ENCODE data around the gene NAV2.

NAV2 gene

GRCh38 chr11:19913893-19914249, 201.2 kb downstream of the NAV2 start:
- no peak overlapping the region for H3K4me2 ChIP-seq (ENCODE audit: low read length)
- no peaks in the 10 kb centered on the region for H3K9me3 ChIP-seq (replicated peaks; ENCODE audit: low read length)
- H3K9ac ChIP-seq (ENCODE audit: low read depth, low read length): no peak overlapping the region
- no peak overlapping the region for H3K4me3 ChIP-seq (ENCODE audit: low read length)
- H3K27me3 ChIP-seq (ENCODE audit: control insufficient read depth, insufficient read depth, low read length): no peaks in the 10 kb centered on the region
- H3K36me3 ChIP-seq (ENCODE audit: insufficient read depth, low read length): peaks cover 68% of the 10 kb centered on the region
- peaks cover 38% of the 10 kb centered on the region for H3K4me1 ChIP-seq (ENCODE audit: control insufficient read depth, insufficient read depth, low read length)

DNA sequence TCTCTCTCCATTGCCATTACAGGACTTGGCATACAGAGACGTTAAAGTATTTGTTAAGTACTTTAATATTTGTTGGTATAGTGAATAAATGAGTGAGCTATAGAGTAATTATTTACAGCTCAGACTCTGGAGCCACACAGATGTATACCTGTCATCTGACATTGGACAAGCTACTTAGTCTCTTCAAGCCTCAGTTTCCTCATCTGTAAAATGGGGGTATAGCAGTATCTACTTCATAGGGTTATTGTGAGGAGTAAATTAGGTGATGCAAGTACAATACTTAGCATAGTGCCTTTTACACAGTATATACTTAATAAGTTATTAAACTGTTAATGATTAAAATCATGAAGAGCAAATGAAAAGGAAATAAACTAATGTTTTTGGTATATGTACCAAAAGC, 203.2 kb downstream of the NAV2 start:
- peaks cover 55% of the 10 kb centered on the region for H3K36me3 ChIP-seq (ENCODE audit: insufficient read depth, low read length)
- no peak overlapping the region for H3K4me2 ChIP-seq (ENCODE audit: low read length)
- H3K4me3 ChIP-seq (ENCODE audit: low read length): no peak overlapping the region
- H3K27me3 ChIP-seq (ENCODE audit: control insufficient read depth, insufficient read depth, low read length): no peaks in the 10 kb centered on the region
- no peak overlapping the region for H3K9ac ChIP-seq (ENCODE audit: low read depth, low read length)
- peaks cover 57% of the 10 kb centered on the region for H3K4me1 ChIP-seq (ENCODE audit: control insufficient read depth, insufficient read depth, low read length)
- H3K9me3 ChIP-seq (replicated peaks; ENCODE audit: low read length): no peaks in the 10 kb centered on the region

DNA sequence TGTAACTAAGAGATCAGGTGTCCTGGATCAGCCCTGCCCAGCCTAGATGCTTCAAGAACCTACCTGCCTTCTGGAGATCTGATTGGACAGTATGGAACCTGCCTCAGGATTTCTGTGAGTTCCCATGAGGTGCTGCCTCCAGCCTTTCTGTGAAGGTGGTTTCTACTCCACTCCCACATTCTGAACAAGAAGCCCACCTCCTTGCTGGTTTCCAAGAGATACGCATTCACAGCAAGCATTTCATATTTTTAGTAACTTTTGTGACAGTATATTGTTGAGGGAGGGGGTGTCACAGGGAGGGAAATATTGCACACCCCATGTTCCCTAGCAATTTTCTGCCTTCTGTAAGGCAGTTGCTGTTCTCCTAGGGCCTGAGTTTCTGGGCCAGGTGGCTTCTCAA, 204.4 kb downstream of the NAV2 start:
- Histone ChIP-seq H3K4me2 (ENCODE audit: low read length) (no peak overlapping the region), H3K9me3 (replicated peaks; ENCODE audit: low read length) (no peaks in the 10 kb centered on the region), H3K9ac (ENCODE audit: low read depth, low read length) (no peak overlapping the region), H3K4me3 (ENCODE audit: low read length) (no peak overlapping the region), H3K27me3 (ENCODE audit: control insufficient read depth, insufficient read depth, low read length) (no peaks in the 10 kb centered on the region), H3K36me3 (ENCODE audit: insufficient read depth, low read length) (peaks cover 52% of the 10 kb centered on the region), H3K4me1 (ENCODE audit: control insufficient read depth, insufficient read depth, low read length) (peaks cover 65% of the 10 kb centered on the region)

DNA sequence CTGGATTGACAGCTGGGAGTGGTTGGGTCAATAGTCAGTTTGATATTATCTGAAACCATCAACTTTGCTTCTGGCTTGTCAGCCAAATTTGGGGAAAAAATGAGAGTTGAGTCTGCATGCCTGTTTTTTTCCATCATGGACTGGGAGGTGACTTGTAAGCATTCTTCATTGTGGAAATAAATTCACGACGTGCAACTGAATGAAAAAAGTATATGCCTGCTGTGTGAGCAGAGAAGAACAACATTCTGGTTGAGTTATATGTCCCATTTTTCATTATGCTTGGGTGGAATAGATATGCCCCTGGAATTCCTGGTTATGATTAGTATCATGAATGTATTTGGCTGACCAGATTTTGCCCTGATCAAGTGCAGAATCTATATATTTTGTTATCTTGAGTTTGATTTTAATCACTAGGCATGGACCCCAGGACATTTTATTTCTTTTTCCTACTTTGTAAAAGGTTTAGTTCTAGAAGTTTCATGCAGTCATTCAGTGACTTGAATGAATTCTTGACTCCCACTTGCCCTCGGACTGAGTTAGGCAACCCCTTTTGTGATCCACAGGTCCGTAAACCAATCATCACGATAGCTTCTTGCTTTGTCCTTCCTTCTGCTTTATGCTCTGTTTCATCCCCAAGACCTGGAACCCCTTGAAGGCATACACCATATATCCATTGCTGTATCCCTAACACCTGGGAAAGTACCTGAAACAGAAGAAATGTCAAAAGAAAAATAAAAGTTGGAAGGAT, 205.8 kb downstream of the NAV2 start:
- Histone ChIP-seq H3K9me3 (replicated peaks; ENCODE audit: low read length) (no peaks in the 10 kb centered on the region), H3K27me3 (ENCODE audit: control insufficient read depth, insufficient read depth, low read length) (no peaks in the 10 kb centered on the region)

DNA sequence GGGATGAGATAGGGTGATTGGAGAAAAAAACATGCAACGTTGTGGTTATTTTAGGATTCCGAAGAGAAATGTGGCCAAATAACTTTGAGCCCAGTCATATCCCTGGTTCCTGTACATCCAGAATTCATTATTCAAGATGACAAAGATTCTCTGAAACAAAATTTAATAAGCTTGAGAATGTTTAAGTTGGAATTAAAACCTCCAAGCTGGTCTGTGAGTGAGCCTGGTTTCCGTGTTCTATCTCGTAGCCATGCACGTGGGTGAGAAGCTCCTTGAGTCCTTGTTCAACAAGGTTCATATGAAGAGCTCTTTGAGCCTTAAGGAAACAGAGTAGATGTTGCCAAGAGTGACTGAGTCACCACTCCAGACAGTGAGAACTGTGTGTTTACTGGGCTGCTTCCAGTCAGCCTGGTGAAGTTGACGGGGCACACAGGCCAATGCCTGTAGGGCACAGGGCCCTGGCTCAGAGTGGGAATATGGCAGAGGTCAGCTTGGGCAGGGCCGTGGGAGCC, 206.5 kb downstream of the NAV2 start:
- H3K4me1 ChIP-seq (ENCODE audit: control insufficient read depth, insufficient read depth, low read length): peaks cover 65% of the 10 kb centered on the region
- peak overlapping the region; percentile 28 for H3K4me3 ChIP-seq (ENCODE audit: low read length)
- H3K9me3 ChIP-seq (replicated peaks; ENCODE audit: low read length): no peaks in the 10 kb centered on the region
- H3K27me3 ChIP-seq (ENCODE audit: control insufficient read depth, insufficient read depth, low read length): no peaks in the 10 kb centered on the region
- peak overlapping the region; percentile 59 for H3K4me2 ChIP-seq (ENCODE audit: low read length)
- H3K9ac ChIP-seq (ENCODE audit: low read depth, low read length): peak overlapping the region; percentile 61
- peaks cover 60% of the 10 kb centered on the region for H3K36me3 ChIP-seq (ENCODE audit: insufficient read depth, low read length)

More for the DNA sequence above, 205.8 kb downstream of the NAV2 start:
- Histone ChIP-seq H3K4me2 (ENCODE audit: low read length) (peak overlapping the region; percentile 59), H3K9ac (ENCODE audit: low read depth, low read length) (peak overlapping the region; percentile 61), H3K4me1 (ENCODE audit: control insufficient read depth, insufficient read depth, low read length) (peaks cover 64% of the 10 kb centered on the region), H3K36me3 (ENCODE audit: insufficient read depth, low read length) (peaks cover 61% of the 10 kb centered on the region), H3K4me3 (ENCODE audit: low read length) (no peak overlapping the region)

DNA sequence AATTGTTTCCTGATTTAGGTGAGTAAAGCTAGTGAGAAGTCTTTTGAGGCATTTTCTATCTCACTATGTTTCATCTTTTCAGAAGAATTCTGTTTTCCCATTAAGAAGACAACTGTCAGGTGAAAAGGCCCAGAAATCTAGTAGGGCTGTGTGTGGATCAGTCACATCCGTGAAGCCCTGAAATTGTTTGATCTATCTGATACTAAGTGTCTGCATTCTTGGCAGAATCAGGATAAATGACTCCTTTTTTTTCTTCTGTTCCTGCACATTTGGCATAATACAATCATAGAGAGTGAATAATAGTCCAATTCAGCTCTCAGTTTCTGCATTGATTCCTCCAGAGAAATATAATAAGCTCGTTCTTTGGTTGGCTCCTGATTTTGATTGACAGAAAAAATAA, 208.3 kb downstream of the NAV2 start:
- Histone ChIP-seq H3K4me2 (ENCODE audit: low read length) (no peak overlapping the region), H3K9ac (ENCODE audit: low read depth, low read length) (no peak overlapping the region), H3K4me1 (ENCODE audit: control insufficient read depth, insufficient read depth, low read length) (peaks cover 70% of the 10 kb centered on the region)

GRCh38 chr11:19921976-19922688, 209.5 kb downstream of the NAV2 start:
- Histone ChIP-seq H3K27me3 (ENCODE audit: control insufficient read depth, insufficient read depth, low read length) (no peaks in the 10 kb centered on the region), H3K4me2 (ENCODE audit: low read length) (no peak overlapping the region), H3K36me3 (ENCODE audit: insufficient read depth, low read length) (peaks cover 48% of the 10 kb centered on the region), H3K9ac (ENCODE audit: low read depth, low read length) (no peak overlapping the region), H3K9me3 (replicated peaks; ENCODE audit: low read length) (no peaks in the 10 kb centered on the region), H3K4me3 (ENCODE audit: low read length) (no peak overlapping the region), H3K4me1 (ENCODE audit: control insufficient read depth, insufficient read depth, low read length) (peaks cover 70% of the 10 kb centered on the region)

More for the DNA sequence above, 208.3 kb downstream of the NAV2 start:
- Histone ChIP-seq H3K4me3 (ENCODE audit: low read length) (no peak overlapping the region), H3K27me3 (ENCODE audit: control insufficient read depth, insufficient read depth, low read length) (no peaks in the 10 kb centered on the region), H3K9me3 (replicated peaks; ENCODE audit: low read length) (no peaks in the 10 kb centered on the region), H3K36me3 (ENCODE audit: insufficient read depth, low read length) (peaks cover 49% of the 10 kb centered on the region)

- H3K9ac ChIP-seq (ENCODE audit: low read depth, low read length): no peak overlapping the region
- peaks cover 70% of the 10 kb centered on the region for H3K4me1 ChIP-seq (ENCODE audit: control insufficient read depth, insufficient read depth, low read length)
- no peaks in the 10 kb centered on the region for H3K9me3 ChIP-seq (replicated peaks; ENCODE audit: low read length)
- no peak overlapping the region for H3K4me3 ChIP-seq (ENCODE audit: low read length)
- peaks cover 45% of the 10 kb centered on the region for H3K36me3 ChIP-seq (ENCODE audit: insufficient read depth, low read length)
- no peak overlapping the region for H3K4me2 ChIP-seq (ENCODE audit: low read length)
- H3K27me3 ChIP-seq (ENCODE audit: control insufficient read depth, insufficient read depth, low read length): no peaks in the 10 kb centered on the region
Measured at GRCh38 chr11:19922689-19923035, 210.0 kb downstream of the NAV2 start.

DNA sequence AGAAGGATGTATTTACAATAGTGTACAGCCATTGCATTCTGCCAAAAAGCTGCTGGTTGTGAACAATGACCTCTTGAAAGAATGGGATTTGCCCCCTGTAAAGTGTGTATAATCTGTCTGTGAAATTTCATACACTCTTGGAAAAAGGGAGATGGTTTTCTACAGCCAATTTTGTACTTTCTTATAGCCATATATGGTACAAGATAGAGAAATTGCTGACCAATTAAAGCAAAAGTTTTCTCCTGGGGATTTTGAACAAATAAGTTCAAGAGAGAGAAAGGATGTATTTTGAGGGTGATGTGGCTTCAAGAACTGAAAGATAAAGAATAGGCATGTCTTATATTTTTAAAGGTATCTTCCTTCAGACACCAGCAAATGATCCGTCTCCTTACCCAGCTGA, 211.0 kb downstream of the NAV2 start:
- no peak overlapping the region for H3K4me3 ChIP-seq (ENCODE audit: low read length)

DNA sequence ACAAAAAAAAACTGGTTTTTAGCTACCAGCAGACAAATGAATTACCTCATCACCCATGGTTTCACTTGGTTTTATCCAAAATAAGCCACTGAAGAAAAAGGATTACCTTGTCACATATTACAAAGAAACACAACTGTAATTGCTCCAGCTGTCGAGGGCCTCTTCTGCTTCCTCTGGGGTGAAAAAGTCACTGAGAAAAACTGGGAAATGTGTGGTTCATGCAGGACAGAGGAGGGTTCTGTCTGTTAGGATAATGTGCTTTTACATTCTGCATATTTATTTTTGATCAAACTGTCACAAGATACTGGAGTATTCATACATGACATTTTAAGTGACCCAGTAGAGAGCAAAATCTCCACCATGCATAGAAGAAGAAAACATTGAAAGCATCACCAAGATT, 211.7 kb downstream of the NAV2 start:
- Histone ChIP-seq H3K9me3 (replicated peaks; ENCODE audit: low read length) (no peaks in the 10 kb centered on the region), H3K4me2 (ENCODE audit: low read length) (no peak overlapping the region), H3K36me3 (ENCODE audit: insufficient read depth, low read length) (peaks cover 47% of the 10 kb centered on the region), H3K27me3 (ENCODE audit: control insufficient read depth, insufficient read depth, low read length) (no peaks in the 10 kb centered on the region), H3K4me1 (ENCODE audit: control insufficient read depth, insufficient read depth, low read length) (peaks cover 64% of the 10 kb centered on the region), H3K9ac (ENCODE audit: low read depth, low read length) (no peak overlapping the region), H3K4me3 (ENCODE audit: low read length) (no peak overlapping the region)

More for the DNA sequence above, 211.0 kb downstream of the NAV2 start:
- H3K9ac ChIP-seq (ENCODE audit: low read depth, low read length): no peak overlapping the region
- H3K4me2 ChIP-seq (ENCODE audit: low read length): no peak overlapping the region
- peaks cover 44% of the 10 kb centered on the region for H3K36me3 ChIP-seq (ENCODE audit: insufficient read depth, low read length)
- H3K27me3 ChIP-seq (ENCODE audit: control insufficient read depth, insufficient read depth, low read length): no peaks in the 10 kb centered on the region
- H3K4me1 ChIP-seq (ENCODE audit: control insufficient read depth, insufficient read depth, low read length): peaks cover 63% of the 10 kb centered on the region
- no peaks in the 10 kb centered on the region for H3K9me3 ChIP-seq (replicated peaks; ENCODE audit: low read length)

- peaks cover 48% of the 10 kb centered on the region for H3K36me3 ChIP-seq (ENCODE audit: insufficient read depth, low read length)
- H3K9ac ChIP-seq (ENCODE audit: low read depth, low read length): no peak overlapping the region
- H3K9me3 ChIP-seq (replicated peaks; ENCODE audit: low read length): no peaks in the 10 kb centered on the region
- no peak overlapping the region for H3K4me2 ChIP-seq (ENCODE audit: low read length)
- peaks cover 64% of the 10 kb centered on the region for H3K4me1 ChIP-seq (ENCODE audit: control insufficient read depth, insufficient read depth, low read length)
- H3K27me3 ChIP-seq (ENCODE audit: control insufficient read depth, insufficient read depth, low read length): no peaks in the 10 kb centered on the region
- no peak overlapping the region for H3K4me3 ChIP-seq (ENCODE audit: low read length)
Measured at GRCh38 chr11:19924716-19925115, 212.1 kb downstream of the NAV2 start.

Measured in skeletal muscle satellite cell (primary cell).